K562 (cell line): ENCODE results near the gene ATXN1L. TPM values are rescaled to one million over a fixed set of nuclear protein-coding genes. Genes with fewer than 3 reads are reported as not detected.

Source experiments
- ZFP36 ChIP-seq: fragments of 150-350 bp; IDR thresholded peaks from 2 replicates; pipeline ENCODE4 v1.6.1; 2018; ENCODE audit warnings: low read length, low read depth; ENCODE audit not compliant: partially characterized antibody
- polyA plus RNA-seq, 8 experiments: library from polyadenylated mRNA; depleted of rRNA in 4 of 8; stranded (reverse) in 5 of 8; unstranded in 3 of 8; fragments of >200 nt; fragmentation: Nextera tagmentation in 2 of 8; fragmentation: Illumina TruSeq in 1 of 8; extraction: Ambion mirVana in 2 of 8; extraction: Trizol in 1 of 8; gene quantifications; 2 replicates each; pipeline versions ENCODE4 v1.2.1 to v1.2.3, GENCODE V29; 2011 to 2014; ENCODE audit warnings: inconsistent platforms in 1 of 8, missing spikeins in 1 of 8
- total RNA-seq, 7 experiments: library from RNA; depleted of rRNA in 6 of 7; stranded (reverse); fragments of >200 nt in 6 of 7; fragmentation: Illumina TruSeq in 2 of 7; extraction: Trizol in 2 of 7; gene quantifications; 2 replicates each; pipeline versions ENCODE4 v1.2.1 to v1.2.3, GENCODE V29; 2011 to 2021; ENCODE audit warnings: low replicate concordance in 1 of 7
- TF ChIP-seq, protein P1 (sequence below): sonication (generic); formaldehyde crosslinking; IDR thresholded peaks from 2 replicates; pipeline ENCODE4 v1.8.1; 2023; ENCODE audit warnings: mild to moderate bottlenecking, missing genetic modification reagents
- TF ChIP-seq, protein P2 (sequence below), 2 experiments: fragments of 150-350 bp in 1 of 2; IDR thresholded peaks; 2 replicates each; pipeline ENCODE4 v1.6.1; 2012 to 2016; ENCODE audit warnings: low read depth in 2 of 2, low read length in 2 of 2, mild to moderate bottlenecking in 1 of 2, moderate library complexity in 1 of 2

Gene ATXN1L
- total and polyA plus RNA-seq, 9 of the 15 experiments (the other 6 are each of a cell fraction or from before 2014, with no cell fraction given), result 1.4 to 11.3 (median 9.3) TPM

DNA sequence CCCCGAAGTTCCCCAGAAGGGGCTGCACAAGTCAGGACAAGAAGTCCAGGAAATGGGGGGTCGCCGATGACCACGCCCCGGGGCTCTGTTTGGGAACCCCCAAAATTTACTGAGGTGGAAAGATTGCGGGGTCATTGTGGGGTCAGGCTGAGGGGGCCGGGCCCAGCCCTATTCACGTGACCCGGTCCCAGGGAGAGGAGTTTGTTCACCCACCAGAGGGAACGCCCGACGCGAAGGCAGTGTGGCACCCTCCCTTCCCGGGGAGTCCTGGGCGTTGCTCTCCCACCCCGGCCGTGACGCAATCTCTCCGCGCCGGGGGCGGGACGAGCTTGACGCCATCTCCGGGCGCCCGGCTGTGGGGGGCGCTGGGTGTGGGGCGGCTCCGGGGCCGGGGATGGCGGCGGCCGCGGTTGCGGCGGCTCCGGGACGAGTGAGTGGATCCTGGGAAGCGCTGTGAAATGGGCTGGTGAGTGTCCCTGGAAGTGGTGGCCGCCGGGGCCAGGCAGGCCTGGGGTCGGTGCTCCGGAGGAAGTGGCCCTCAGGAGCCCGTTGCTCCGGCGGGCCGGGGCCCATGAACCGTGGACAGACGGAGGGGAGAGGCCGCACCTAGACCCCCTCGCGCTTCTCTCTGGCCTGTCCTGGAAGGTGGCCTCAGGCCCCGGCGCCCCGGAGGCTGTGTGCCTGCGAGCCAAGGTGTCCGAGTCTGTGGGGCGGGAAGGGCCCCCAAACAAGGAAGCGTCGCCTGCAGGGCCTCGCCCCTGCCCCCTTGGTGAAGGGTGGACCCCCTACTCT, at the start of gene ATXN1L (continued):
- TF ChIP-seq, protein P1, sequence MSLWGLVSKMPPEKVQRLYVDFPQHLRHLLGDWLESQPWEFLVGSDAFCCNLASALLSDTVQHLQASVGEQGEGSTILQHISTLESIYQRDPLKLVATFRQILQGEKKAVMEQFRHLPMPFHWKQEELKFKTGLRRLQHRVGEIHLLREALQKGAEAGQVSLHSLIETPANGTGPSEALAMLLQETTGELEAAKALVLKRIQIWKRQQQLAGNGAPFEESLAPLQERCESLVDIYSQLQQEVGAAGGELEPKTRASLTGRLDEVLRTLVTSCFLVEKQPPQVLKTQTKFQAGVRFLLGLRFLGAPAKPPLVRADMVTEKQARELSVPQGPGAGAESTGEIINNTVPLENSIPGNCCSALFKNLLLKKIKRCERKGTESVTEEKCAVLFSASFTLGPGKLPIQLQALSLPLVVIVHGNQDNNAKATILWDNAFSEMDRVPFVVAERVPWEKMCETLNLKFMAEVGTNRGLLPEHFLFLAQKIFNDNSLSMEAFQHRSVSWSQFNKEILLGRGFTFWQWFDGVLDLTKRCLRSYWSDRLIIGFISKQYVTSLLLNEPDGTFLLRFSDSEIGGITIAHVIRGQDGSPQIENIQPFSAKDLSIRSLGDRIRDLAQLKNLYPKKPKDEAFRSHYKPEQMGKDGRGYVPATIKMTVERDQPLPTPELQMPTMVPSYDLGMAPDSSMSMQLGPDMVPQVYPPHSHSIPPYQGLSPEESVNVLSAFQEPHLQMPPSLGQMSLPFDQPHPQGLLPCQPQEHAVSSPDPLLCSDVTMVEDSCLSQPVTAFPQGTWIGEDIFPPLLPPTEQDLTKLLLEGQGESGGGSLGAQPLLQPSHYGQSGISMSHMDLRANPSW (CRISPR knock-in tag), result peak; percentile 69; the same call in 1 of the 2 replicates
- TF ChIP-seq ZFP36, result no peak
- TF ChIP-seq, protein P2, sequence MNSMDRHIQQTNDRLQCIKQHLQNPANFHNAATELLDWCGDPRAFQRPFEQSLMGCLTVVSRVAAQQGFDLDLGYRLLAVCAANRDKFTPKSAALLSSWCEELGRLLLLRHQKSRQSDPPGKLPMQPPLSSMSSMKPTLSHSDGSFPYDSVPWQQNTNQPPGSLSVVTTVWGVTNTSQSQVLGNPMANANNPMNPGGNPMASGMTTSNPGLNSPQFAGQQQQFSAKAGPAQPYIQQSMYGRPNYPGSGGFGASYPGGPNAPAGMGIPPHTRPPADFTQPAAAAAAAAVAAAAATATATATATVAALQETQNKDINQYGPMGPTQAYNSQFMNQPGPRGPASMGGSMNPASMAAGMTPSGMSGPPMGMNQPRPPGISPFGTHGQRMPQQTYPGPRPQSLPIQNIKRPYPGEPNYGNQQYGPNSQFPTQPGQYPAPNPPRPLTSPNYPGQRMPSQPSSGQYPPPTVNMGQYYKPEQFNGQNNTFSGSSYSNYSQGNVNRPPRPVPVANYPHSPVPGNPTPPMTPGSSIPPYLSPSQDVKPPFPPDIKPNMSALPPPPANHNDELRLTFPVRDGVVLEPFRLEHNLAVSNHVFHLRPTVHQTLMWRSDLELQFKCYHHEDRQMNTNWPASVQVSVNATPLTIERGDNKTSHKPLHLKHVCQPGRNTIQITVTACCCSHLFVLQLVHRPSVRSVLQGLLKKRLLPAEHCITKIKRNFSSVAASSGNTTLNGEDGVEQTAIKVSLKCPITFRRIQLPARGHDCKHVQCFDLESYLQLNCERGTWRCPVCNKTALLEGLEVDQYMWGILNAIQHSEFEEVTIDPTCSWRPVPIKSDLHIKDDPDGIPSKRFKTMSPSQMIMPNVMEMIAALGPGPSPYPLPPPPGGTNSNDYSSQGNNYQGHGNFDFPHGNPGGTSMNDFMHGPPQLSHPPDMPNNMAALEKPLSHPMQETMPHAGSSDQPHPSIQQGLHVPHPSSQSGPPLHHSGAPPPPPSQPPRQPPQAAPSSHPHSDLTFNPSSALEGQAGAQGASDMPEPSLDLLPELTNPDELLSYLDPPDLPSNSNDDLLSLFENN (IDR thresholded peaks at IDR 0.05; ENCODE audit: low read depth in 2 of 2, low read length in 2 of 2), result no peak
